ENCODE data around the gene CAPN2. TPM values are rescaled to one million over a fixed set of nuclear protein-coding genes. Genes with fewer than 3 reads are reported as not detected.
A peak's percentile ranks its signal among the peaks of the same experiment; 100 is the strongest.

Gene CAPN2
- total RNA-seq, 4 donors from 2014 or later: 33.6 to 87.6 (median 44.0) TPM

GRCh38 chr1:223772771-223773160, 60.4 kb downstream of the CAPN2 start:
- no peak for DNase-seq (ENCODE audit: low spot score in 2 of 2)
- Histone ChIP-seq H3K36me3 (peaks cover 83% of the 10 kb centered on the region), H3K4me1 (peaks cover 19% of the 10 kb centered on the region), H3K4me3 (no peak overlapping the region), H3K9me3 (no peaks in the 10 kb centered on the region), H3K27ac (peak overlapping the region; percentile 26), H3K27me3 (no peaks in the 10 kb centered on the region)
- no peak for TF ChIP-seq CTCF (IDR thresholded peaks at IDR 0.05)
- WGBS: 94% methylated on average over 5 of the region's 5 CpGs

- no peak overlapping the region for H3K4me3 ChIP-seq
- H3K27me3 ChIP-seq: no peaks in the 10 kb centered on the region
- no peak overlapping the region for H3K27ac ChIP-seq
- H3K36me3 ChIP-seq: peaks cover 88% of the 10 kb centered on the region
- TF ChIP-seq POLR2AphosphoS5 (IDR thresholded peaks at IDR 0.05): no peak
- TF ChIP-seq POLR2A (IDR thresholded peaks at IDR 0.05): no peak
- TF ChIP-seq EP300 (IDR thresholded peaks at IDR 0.05): no peak
- TF ChIP-seq CTCF (IDR thresholded peaks at IDR 0.05): no peak
- WGBS: 90% methylated on average over 6 of the region's 6 CpGs
- H3K9me3 ChIP-seq: no peaks in the 10 kb centered on the region
- H3K4me1 ChIP-seq: peaks cover 19% of the 10 kb centered on the region
- DNase-seq (ENCODE audit: low spot score in 2 of 2): no peak
Measured at GRCh38 chr1:223774134-223774814, 61.9 kb downstream of the CAPN2 start.

GRCh38 chr1:223775054-223775453, 62.7 kb downstream of the CAPN2 start:
- no peak for TF ChIP-seq POLR2A (IDR thresholded peaks at IDR 0.05)
- no peak for TF ChIP-seq POLR2AphosphoS5 (IDR thresholded peaks at IDR 0.05)
- no peak for TF ChIP-seq CTCF (IDR thresholded peaks at IDR 0.05)
- no peak for TF ChIP-seq EP300 (IDR thresholded peaks at IDR 0.05)
- Histone ChIP-seq H3K36me3 (peaks cover 85% of the 10 kb centered on the region), H3K4me3 (no peak overlapping the region), H3K27ac (no peak overlapping the region), H3K9me3 (no peaks in the 10 kb centered on the region), H3K4me1 (peaks cover 19% of the 10 kb centered on the region), H3K27me3 (no peaks in the 10 kb centered on the region)
- 82% methylated on average over 4 of the region's 4 CpGs for WGBS
- no peak for DNase-seq (ENCODE audit: low spot score in 2 of 2)

- no peak for DNase-seq (ENCODE audit: low spot score in 2 of 2)
- Histone ChIP-seq H3K27me3 (no peaks in the 10 kb centered on the region), H3K36me3 (peaks cover 85% of the 10 kb centered on the region), H3K9me3 (no peaks in the 10 kb centered on the region), H3K27ac (no peak overlapping the region), H3K4me1 (peaks cover 18% of the 10 kb centered on the region), H3K4me3 (no peak overlapping the region)
- 68% methylated on average over 1 of the region's 1 CpG for WGBS
- TF ChIP-seq EP300 (IDR thresholded peaks at IDR 0.05) (no peak), CTCF (IDR thresholded peaks at IDR 0.05) (no peak), POLR2A (IDR thresholded peaks at IDR 0.05) (no peak), POLR2AphosphoS5 (IDR thresholded peaks at IDR 0.05) (no peak)
Measured at GRCh38 chr1:223775711-223776074, 63.4 kb downstream of the CAPN2 start.

GRCh38 chr1:223776075-223776814, 63.9 kb downstream of the CAPN2 start:
- Histone ChIP-seq H3K27ac (no peak overlapping the region), H3K9me3 (no peaks in the 10 kb centered on the region), H3K27me3 (no peaks in the 10 kb centered on the region), H3K36me3 (peaks cover 85% of the 10 kb centered on the region), H3K4me1 (peaks cover 13% of the 10 kb centered on the region), H3K4me3 (no peak overlapping the region)
- WGBS: 54% methylated on average over 9 of the region's 9 CpGs
- TF ChIP-seq CTCF (IDR thresholded peaks at IDR 0.05): no peak
- no peak for TF ChIP-seq POLR2AphosphoS5 (IDR thresholded peaks at IDR 0.05)
- no peak for TF ChIP-seq POLR2A (IDR thresholded peaks at IDR 0.05)
- TF ChIP-seq EP300 (IDR thresholded peaks at IDR 0.05): no peak
- DNase-seq (ENCODE audit: low spot score in 2 of 2): no peak

Measured in suprapubic skin (tissue), 4 donors.